ENCODE results near the gene GAL3ST2. TPM values are rescaled to one million over a fixed set of nuclear protein-coding genes. Genes with fewer than 3 reads are reported as not detected.
"Not testable (repeated sequence)": the region's sequence is repeated elsewhere in the genome, so short reads cannot be mapped to it uniquely, and the experiment has no call there.

GAL3ST2 gene
- total RNA-seq, 1 donor from 2014 or later, result 0.42 TPM

- peaks cover 2% of the 10 kb centered on the region for H3K4me1 Mint-ChIP-seq (ENCODE audit: low read depth, unreplicated experiment)
- H3K36me3 Mint-ChIP-seq (ENCODE audit: unreplicated experiment), result no peaks in the 10 kb centered on the region
- no peak overlapping the region for H3K27ac Mint-ChIP-seq (ENCODE audit: unreplicated experiment)
- H3K9me3 Mint-ChIP-seq (ENCODE audit: unreplicated experiment), result no peaks in the 10 kb centered on the region
- peaks cover 4% of the 10 kb centered on the region for H3K27me3 Mint-ChIP-seq (ENCODE audit: unreplicated experiment)
- no peak overlapping the region for H3K4me3 Mint-ChIP-seq (ENCODE audit: unreplicated experiment)
- DNase-seq, result no peak
- TF ChIP-seq, protein P1, sequence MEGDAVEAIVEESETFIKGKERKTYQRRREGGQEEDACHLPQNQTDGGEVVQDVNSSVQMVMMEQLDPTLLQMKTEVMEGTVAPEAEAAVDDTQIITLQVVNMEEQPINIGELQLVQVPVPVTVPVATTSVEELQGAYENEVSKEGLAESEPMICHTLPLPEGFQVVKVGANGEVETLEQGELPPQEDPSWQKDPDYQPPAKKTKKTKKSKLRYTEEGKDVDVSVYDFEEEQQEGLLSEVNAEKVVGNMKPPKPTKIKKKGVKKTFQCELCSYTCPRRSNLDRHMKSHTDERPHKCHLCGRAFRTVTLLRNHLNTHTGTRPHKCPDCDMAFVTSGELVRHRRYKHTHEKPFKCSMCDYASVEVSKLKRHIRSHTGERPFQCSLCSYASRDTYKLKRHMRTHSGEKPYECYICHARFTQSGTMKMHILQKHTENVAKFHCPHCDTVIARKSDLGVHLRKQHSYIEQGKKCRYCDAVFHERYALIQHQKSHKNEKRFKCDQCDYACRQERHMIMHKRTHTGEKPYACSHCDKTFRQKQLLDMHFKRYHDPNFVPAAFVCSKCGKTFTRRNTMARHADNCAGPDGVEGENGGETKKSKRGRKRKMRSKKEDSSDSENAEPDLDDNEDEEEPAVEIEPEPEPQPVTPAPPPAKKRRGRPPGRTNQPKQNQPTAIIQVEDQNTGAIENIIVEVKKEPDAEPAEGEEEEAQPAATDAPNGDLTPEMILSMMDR (IDR thresholded peaks at IDR 0.05; ENCODE audit: partially characterized antibody, unreplicated experiment), result no peak
Observed at GRCh38 chr2:241775223-241776177, 1.1 kb upstream of the GAL3ST2 start.

DNA sequence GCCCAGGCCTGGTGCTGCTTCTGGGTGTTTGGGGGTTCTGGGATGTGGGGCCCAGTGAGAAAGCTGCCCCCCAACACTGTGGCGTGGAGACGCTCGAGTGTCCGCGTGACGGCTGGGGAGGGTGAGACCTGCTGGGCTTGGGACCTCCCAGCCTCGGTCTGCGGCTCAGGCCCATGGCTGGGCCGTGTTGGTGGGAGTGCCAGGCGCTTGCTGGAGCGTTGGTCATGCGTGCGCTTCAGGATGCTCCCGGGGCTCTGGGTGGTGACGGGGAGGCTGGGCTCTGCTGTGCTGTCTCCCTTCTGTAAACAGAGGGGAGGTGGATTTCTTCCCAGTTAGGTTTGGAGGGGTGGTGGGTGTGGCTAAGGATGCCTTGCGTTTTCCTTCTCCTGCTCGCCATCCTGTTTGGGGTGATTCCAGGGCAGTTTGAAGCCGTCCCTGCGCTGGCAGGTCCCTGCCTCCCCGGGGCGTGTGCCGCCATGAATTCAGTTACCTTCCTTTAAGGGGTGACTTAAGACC, 606 bp downstream of the GAL3ST2 start:
- Mint-ChIP-seq H3K27me3 (ENCODE audit: unreplicated experiment) (peaks cover 4% of the 10 kb centered on the region), H3K4me3 (ENCODE audit: unreplicated experiment) (no peak overlapping the region), H3K4me1 (ENCODE audit: low read depth, unreplicated experiment) (no peaks in the 10 kb centered on the region), H3K36me3 (ENCODE audit: unreplicated experiment) (peaks cover 4% of the 10 kb centered on the region), H3K27ac (ENCODE audit: unreplicated experiment) (no peak overlapping the region), H3K9me3 (ENCODE audit: unreplicated experiment) (no peaks in the 10 kb centered on the region)
- DNase-seq, result no peak
- TF ChIP-seq, protein P1 (IDR thresholded peaks at IDR 0.05; ENCODE audit: partially characterized antibody, unreplicated experiment), result no peak

DNA sequence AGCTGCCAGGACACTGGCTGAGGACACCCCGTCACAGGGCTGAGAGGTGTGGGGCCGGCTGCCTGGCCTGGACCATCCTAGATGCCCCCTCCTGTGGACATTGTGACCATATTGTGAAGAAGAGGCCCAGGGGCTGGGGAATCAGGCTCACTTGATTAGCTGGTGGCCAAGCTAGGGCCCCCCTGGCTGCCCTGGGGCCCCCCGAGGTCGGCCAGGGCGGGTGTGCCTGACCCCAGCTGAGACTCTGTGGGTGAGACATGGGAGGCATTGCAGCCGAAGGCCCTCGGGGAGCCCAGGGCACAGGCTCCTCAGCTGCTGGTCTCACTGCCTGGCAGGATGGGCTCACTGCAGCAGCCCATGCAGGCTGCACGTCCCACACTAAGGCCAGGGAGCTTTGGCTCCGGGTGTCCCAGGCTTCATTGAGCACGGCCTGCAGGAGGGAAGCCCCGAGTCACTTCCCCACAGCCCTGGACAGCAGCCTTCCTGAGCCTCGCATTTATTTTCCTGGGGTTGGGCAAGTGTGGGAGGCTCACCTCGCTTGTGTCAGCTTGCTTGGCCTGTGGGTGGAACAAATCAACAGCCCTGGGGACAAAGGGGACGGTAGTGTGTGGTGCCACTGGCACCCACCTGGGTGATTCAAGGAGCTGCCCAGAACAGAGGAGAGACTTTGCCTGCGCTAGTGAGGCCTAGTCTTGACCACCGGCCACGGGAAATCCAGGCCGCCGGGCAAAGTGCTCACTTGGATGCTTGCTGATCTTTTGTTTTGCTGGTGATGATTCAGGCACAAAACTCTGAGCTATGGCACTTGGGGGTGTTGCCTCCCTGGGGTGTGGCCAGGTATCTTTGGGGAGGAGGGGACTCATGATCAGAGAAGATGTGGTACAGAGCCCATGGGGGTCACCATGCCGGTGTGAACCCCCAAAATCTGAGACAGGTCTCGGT, 1.3 kb downstream of the GAL3ST2 start:
- TF ChIP-seq, protein P1 (IDR thresholded peaks at IDR 0.05; ENCODE audit: partially characterized antibody, unreplicated experiment), result no peak
- H3K4me3 Mint-ChIP-seq (ENCODE audit: unreplicated experiment), result no peak overlapping the region
- no peaks in the 10 kb centered on the region for H3K9me3 Mint-ChIP-seq (ENCODE audit: unreplicated experiment)
- DNase-seq, result no peak
- H3K27me3 Mint-ChIP-seq (ENCODE audit: unreplicated experiment), result peaks cover 4% of the 10 kb centered on the region
- no peaks in the 10 kb centered on the region for H3K4me1 Mint-ChIP-seq (ENCODE audit: low read depth, unreplicated experiment)
- H3K27ac Mint-ChIP-seq (ENCODE audit: unreplicated experiment), result no peak overlapping the region
- H3K36me3 Mint-ChIP-seq (ENCODE audit: unreplicated experiment), result peaks cover 4% of the 10 kb centered on the region

GRCh38 chr2:241780939-241781569, 4.4 kb downstream of the GAL3ST2 start:
- H3K27me3 Mint-ChIP-seq (ENCODE audit: unreplicated experiment), result peaks cover 3% of the 10 kb centered on the region
- peaks cover 2% of the 10 kb centered on the region for H3K9me3 Mint-ChIP-seq (ENCODE audit: unreplicated experiment)

GRCh38 chr2:241782053-241782452, 5.4 kb downstream of the GAL3ST2 start:
- not testable (repeated sequence) for H3K4me1 Mint-ChIP-seq (ENCODE audit: low read depth, unreplicated experiment); H3K4me3 Mint-ChIP-seq (ENCODE audit: unreplicated experiment); DNase-seq; H3K27me3 Mint-ChIP-seq (ENCODE audit: unreplicated experiment); H3K27ac Mint-ChIP-seq (ENCODE audit: unreplicated experiment); H3K36me3 Mint-ChIP-seq (ENCODE audit: unreplicated experiment); H3K9me3 Mint-ChIP-seq (ENCODE audit: unreplicated experiment)

More at GRCh38 chr2:241780939-241781569, 4.4 kb downstream of the GAL3ST2 start:
- Mint-ChIP-seq H3K4me3 (ENCODE audit: unreplicated experiment) (no peak overlapping the region), H3K36me3 (ENCODE audit: unreplicated experiment) (peaks cover 4% of the 10 kb centered on the region), H3K27ac (ENCODE audit: unreplicated experiment) (no peak overlapping the region), H3K4me1 (ENCODE audit: low read depth, unreplicated experiment) (no peaks in the 10 kb centered on the region)
- TF ChIP-seq, protein P1 (IDR thresholded peaks at IDR 0.05; ENCODE audit: partially characterized antibody, unreplicated experiment), result no peak
- no peak for DNase-seq
